Adrenal gland (tissue), 12 donors: ENCODE measurements around the gene G0S2. TPM values are rescaled to one million over a fixed set of nuclear protein-coding genes. Genes with fewer than 3 reads are reported as not detected.

Source experiments
- DNase-seq, 7 donors: peaks; one replicate each; pipeline ENCODE4 v3.0.0-alpha.2; 2019 to 2020
- H3K27ac ChIP-seq, 5 donors: fragments of 200-600 bp; sonication (generic) in 4 of 5; 1 replicate in 3 of 5; 2 replicates in 2 of 5; pipeline versions ENCODE4 v1.5.1 to v1.8.0; 2016 to 2020; ENCODE audit warnings: mild to moderate bottlenecking in 1 of 5
- H3K27me3 ChIP-seq: fragments of 200-600 bp; 2 replicates; pipeline ENCODE4 v1.8.0; 2021
- H3K36me3 ChIP-seq, 2 donors: fragments of 200-600 bp; replicated peaks in 1 of 2; 1 replicate in 1 of 2; 2 replicates in 1 of 2; pipeline versions ENCODE4 v1.5.1 to v1.8.0; 2018 to 2022
- H3K4me1 ChIP-seq, 2 donors: fragments of 200-600 bp; replicated peaks in 1 of 2; 1 replicate in 1 of 2; 2 replicates in 1 of 2; pipeline versions ENCODE4 v1.5.1 to v1.8.0; 2018 to 2021
- H3K4me3 ChIP-seq, 4 donors: fragments of 200-600 bp; sonication (generic) in 3 of 4; one replicate each; pipeline ENCODE4 v1.5.1; 2016 to 2018
- H3K9me3 ChIP-seq, 3 donors: fragments of 200-600 bp; sonication (generic) in 1 of 3; replicated peaks in 1 of 3; 1 replicate in 2 of 3; 2 replicates in 1 of 3; pipeline versions ENCODE4 v1.5.1 to v1.8.0; 2016 to 2021
- POLR2A ChIP-seq, 2 donors: fragments of 450-650 bp; IDR thresholded peaks; one replicate each; pipeline ENCODE4 v1.6.1; 2017; ENCODE audit warnings: antibody characterized with exemption in 2 of 2, mild to moderate bottlenecking in 2 of 2, moderate library complexity in 1 of 2
- WGBS, 4 donors: extraction: QIAGEN DNeasy Blood & Tissue Kit in 2 of 4; methylation state at CpG; one replicate each; pipeline versions ENCODE4 v1.1.5 to v1.1.7; 2013 to 2017; 5-methylcytosine and 5-hydroxymethylcytosine counted together
- intact Hi-C, 2 donors: fragments of 100-400 bp; cut with DNase I; formaldehyde crosslinking; loops; one replicate each; pipeline versions ENCODE4 v1.14.1 to v1.15.0; 2022 to 2023
- polyA plus RNA-seq, 3 donors: library from polyadenylated mRNA; stranded (reverse); fragments of 200-250 nt in 2 of 3; fragments of 350-450 nt in 1 of 3; fragmentation: Illumina TruSeq in 1 of 3; extraction: RNeasy Lipid Tissue Mini Kit (QIAGEN cat#74804) in 1 of 3; gene quantifications; one replicate each; pipeline ENCODE4 v1.2.3, GENCODE V29; 2013 to 2014
- total RNA-seq, 9 donors: library from RNA; depleted of rRNA in 4 of 9; stranded (reverse); fragments of >200 nt in 4 of 9; fragments of 120-200 nt in 1 of 9; fragmentation: NEBNext Ultra II Directional in 1 of 9; extraction: Animal tissue kit (Norgen Biotek cat#: 25700) in 1 of 9; gene quantifications; one replicate each; pipeline versions ENCODE4 v1.1.0 to v1.2.4, GENCODE V29; 2013 to 2023
- TF ChIP-seq, protein P1 (sequence below), 6 experiments: fragments of 450-650 bp in 4 of 6; fragments of 200-600 bp in 2 of 6; sonication (generic) in 1 of 6; IDR thresholded peaks; 1 replicate in 5 of 6; 2 replicates in 1 of 6; pipeline versions ENCODE4 v1.5.1 to v1.8.0; 2016 to 2021; ENCODE audit warnings: antibody characterized with exemption in 6 of 6, mild to moderate bottlenecking in 2 of 6, moderate library complexity in 1 of 6
- donor health status: healthy with polysubstance abuse.
- donor health status: Bipolar disorder and iron deficiency.
- donor health status: DM: yes; HTN: yes; CAD: no.
- donor health status: DM: no; HTN: no; CAD: no.
- donor health status: DM: no; HTN: no; CAD: no.
- donor health status: DM: yes; HTN: yes; CAD: no.

Gene G0S2
- total and polyA plus RNA-seq, 12 donors = 48.5 to 901 (median 237) TPM

GRCh38 chr1:209629621-209630382, 45.4 kb upstream of the G0S2 start:
- Histone ChIP-seq H3K9me3 (no peaks in the 10 kb centered on the region), H3K4me3 (no peak overlapping the region), H3K36me3 (no peaks in the 10 kb centered on the region), H3K27ac (no peak overlapping the region), H3K27me3 (no peaks in the 10 kb centered on the region), H3K4me1 (peaks cover 0 to 17% of the 10 kb centered on the region in 2 donors)
- 92 to 100% (median 95%) methylated on average over 10 to 11 of the region's 11 CpGs for WGBS, 4 donors
- TF ChIP-seq, protein P1, sequence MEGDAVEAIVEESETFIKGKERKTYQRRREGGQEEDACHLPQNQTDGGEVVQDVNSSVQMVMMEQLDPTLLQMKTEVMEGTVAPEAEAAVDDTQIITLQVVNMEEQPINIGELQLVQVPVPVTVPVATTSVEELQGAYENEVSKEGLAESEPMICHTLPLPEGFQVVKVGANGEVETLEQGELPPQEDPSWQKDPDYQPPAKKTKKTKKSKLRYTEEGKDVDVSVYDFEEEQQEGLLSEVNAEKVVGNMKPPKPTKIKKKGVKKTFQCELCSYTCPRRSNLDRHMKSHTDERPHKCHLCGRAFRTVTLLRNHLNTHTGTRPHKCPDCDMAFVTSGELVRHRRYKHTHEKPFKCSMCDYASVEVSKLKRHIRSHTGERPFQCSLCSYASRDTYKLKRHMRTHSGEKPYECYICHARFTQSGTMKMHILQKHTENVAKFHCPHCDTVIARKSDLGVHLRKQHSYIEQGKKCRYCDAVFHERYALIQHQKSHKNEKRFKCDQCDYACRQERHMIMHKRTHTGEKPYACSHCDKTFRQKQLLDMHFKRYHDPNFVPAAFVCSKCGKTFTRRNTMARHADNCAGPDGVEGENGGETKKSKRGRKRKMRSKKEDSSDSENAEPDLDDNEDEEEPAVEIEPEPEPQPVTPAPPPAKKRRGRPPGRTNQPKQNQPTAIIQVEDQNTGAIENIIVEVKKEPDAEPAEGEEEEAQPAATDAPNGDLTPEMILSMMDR (IDR thresholded peaks at IDR 0.05) = no peak
- TF ChIP-seq POLR2A (IDR thresholded peaks at IDR 0.05) = no peak
- intact Hi-C loops = loop anchor here (2.0 to 10.0 kb wide), 5 partner anchors 53 to 115 kb away; no protein-coding TSS in a partner anchor
- no peak for DNase-seq

DNA sequence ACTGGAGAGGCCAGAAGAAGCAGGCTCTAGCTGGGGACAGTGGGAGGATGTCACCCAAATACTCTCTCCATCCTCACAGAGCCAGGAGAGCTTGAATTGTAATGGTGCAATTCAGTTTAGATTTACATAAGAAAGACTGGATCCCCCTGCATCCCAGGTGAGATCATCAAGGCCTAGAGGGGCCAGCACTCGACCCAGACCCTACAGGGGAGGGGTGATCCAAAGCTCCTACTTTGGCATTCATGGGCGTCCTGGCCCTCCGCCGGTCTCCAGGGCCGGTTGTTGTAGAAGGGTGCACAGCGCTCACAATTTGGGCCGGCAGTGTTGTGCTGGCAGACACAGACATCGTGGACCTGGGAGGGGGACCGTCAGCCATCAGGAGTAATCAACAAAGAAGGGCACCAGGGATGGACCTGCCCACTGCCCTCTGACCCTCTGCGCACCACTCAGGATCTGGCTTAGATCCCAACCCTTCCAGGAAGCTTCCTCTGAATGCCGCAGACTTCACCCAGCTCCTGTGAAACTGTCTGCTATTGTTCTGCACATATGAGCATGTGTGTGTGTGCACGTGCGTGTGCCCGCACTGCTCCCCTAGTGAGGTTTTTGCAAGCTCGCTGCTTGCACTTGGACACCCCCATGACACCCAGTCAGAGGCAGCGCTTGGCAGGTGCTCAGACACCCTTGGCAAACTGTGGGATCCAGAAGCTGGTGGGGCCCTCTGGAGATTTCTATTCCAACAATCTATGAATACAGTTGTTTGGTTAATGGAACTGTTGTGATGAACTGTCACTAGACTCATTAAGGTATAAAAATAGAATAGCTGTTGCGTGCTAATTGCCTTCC, 44.6 kb upstream of the G0S2 start:
- no peak for DNase-seq
- no peak for TF ChIP-seq POLR2A (IDR thresholded peaks at IDR 0.05)
- Histone ChIP-seq H3K27me3 (no peaks in the 10 kb centered on the region), H3K4me1 (peaks cover 0 to 10% of the 10 kb centered on the region in 2 donors), H3K9me3 (no peaks in the 10 kb centered on the region), H3K4me3 (no peak overlapping the region), H3K36me3 (no peaks in the 10 kb centered on the region), H3K27ac (no peak overlapping the region)
- 73 to 79% (median 78%) methylated on average over 11 to 17 of the region's 17 CpGs for WGBS, 4 donors
- intact Hi-C loops = loop anchor here (5.0 to 10.0 kb wide), 2 partner anchors 54 to 62 kb away; no protein-coding TSS in a partner anchor

DNA sequence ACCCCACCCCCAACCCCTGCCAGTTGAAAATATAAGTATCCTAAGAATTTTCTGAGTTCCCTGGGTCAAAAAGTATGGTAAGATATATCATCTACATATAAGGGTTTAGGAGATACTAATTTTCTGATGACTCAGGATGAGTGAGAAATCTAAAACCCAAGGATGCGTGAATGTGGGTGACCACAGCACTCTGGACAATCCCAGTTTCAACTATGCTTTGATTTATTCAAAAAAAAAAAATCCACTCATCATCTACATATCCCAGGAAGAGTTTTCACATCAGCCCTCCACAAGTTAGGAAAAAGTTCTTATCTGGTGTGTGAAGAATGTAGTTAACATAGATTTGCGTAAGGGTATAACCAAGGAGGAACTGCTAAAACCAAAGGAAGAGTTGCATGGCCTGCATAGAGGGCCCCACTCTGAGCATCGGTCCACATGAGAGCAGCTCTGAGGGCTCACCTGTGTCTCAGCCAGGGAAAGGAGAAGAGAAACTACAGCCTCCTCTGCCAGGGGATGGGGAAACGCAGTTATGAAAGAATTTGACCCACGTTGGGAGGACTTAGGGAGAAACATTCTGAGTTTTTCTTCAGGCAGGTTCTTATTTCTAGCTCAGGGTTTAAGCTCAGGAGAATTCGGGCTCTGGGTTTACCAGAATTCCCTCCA, 41.7 kb upstream of the G0S2 start:
- Histone ChIP-seq H3K4me3 (no peak overlapping the region), H3K4me1 (peaks cover 0 to 6% of the 10 kb centered on the region in 2 donors), H3K27ac (no peak overlapping the region), H3K27me3 (no peaks in the 10 kb centered on the region), H3K9me3 (no peaks in the 10 kb centered on the region), H3K36me3 (no peaks in the 10 kb centered on the region)
- DNase-seq = no peak
- 87 to 95% (median 92%) methylated on average over 6 of the region's 6 CpGs for WGBS, 4 donors
- TF ChIP-seq, protein P1 (IDR thresholded peaks at IDR 0.05) = no peak
- TF ChIP-seq POLR2A (IDR thresholded peaks at IDR 0.05) = no peak
- intact Hi-C loops = loop anchor here (5.0 to 10.0 kb wide), 2 partner anchors 51 to 59 kb away; no protein-coding TSS in a partner anchor

GRCh38 chr1:209634005-209634737, 41.0 kb upstream of the G0S2 start:
- no peaks in the 10 kb centered on the region for H3K27me3 ChIP-seq
- no peaks in the 10 kb centered on the region for H3K36me3 ChIP-seq
- no peak for DNase-seq
- H3K9me3 ChIP-seq = no peaks in the 10 kb centered on the region
- no peak overlapping the region for H3K4me3 ChIP-seq
- no peak for TF ChIP-seq POLR2A (IDR thresholded peaks at IDR 0.05)
- TF ChIP-seq, protein P1 (IDR thresholded peaks at IDR 0.05) = no peak
- intact Hi-C loops = loop anchor here (5.0 to 10.0 kb wide), 2 partner anchors 51 to 58 kb away; no protein-coding TSS in a partner anchor
- peaks cover 0 to 6% of the 10 kb centered on the region in 2 donors for H3K4me1 ChIP-seq
- 76 to 88% (median 86%) methylated on average over 8 to 20 of the region's 20 CpGs for WGBS, 4 donors
- H3K27ac ChIP-seq = no peak overlapping the region
